DMS153 treated with DMSO at 0.1 percent for 48 hours (cell line): ENCODE measurements around the gene PXT1.
A peak's percentile ranks its signal among the peaks of the same experiment; 100 is the strongest.
"Not testable (repeated sequence)": the region's sequence is repeated elsewhere in the genome, so short reads cannot be mapped to it uniquely, and the experiment has no call there.

Experiments
- DNase-seq: peaks from one replicate; lab custom pipeline; 2025; ENCODE audit not compliant: unreplicated experiment; lab: John Stamatoyannopoulos, UW

Gene PXT1, protein sequence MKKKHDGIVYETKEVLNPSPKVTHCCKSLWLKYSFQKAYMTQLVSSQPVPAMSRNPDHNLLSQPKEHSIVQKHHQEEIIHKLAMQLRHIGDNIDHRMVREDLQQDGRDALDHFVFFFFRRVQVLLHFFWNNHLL

DNA sequence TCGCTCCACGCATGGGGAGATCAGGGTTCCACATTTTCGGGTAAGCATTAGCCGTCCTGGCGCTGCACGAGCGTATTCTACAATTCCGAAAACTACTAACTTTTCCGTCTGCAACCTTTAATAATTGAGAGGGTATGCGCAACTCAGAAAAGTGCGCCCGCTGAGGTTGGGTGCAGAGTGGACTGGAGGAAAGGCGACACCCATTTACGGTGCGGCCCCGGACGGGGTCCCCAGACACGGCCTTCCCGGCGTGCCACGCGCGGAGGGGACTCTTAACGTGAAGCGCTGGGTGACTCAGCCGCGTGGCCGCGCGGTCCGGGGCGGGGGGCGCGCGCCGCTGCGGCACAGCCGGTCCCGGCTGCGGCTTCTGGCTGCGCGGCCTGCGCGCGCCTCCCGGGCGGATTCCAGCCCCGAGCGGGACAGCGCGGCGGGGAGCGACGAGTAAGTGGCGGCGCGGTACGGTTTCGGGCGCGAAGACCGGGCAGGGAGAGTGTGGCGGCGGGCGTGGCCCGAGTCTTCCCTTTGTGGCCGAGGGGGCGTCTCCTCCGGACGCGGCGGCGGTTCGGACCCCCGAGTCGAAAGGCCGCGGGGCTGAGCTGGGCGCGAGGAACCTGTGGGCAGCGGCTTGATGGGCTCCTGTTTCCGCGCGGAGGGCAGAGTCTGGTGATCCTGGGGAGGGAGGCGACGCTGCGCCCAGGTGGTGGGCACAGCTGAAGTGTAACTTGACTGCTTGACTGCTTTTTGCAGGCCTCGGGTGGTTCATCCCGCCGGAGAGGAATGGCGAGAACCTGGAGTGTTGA, at the start of gene PXT1, which contains the start of gene KCTD20:
Gene PXT1 (minus strand): TSS at position 184 of the 800 bp plus-strand sequence. CDS start 16,772 bp downstream, outside the sequence.
Gene KCTD20 (plus strand): TSS at position 330 of the 800 bp plus-strand sequence. CDS start 27,098 bp downstream, outside the sequence.
- peak; percentile 11 for DNase-seq

DNA sequence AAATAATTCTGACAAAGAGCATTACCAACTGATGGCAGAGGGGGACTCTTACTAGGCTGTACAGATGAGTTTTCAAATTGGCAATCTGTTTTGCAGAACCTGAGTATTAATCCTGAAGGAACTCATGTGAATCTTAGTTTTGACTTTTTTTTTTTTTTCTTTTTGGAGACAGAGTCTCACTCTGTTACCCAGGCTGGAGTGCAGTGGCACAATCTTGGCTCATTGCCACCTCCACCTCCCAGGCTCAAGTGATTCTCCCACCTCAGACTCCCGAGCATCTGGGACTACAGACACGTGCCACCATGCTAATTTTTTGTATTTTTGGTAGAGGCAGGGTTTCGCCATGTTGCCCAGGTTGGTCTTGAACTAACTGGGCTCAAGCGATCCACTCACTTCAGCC, 49.4 kb upstream of the PXT1 start:
- DNase-seq = no peak

DNA sequence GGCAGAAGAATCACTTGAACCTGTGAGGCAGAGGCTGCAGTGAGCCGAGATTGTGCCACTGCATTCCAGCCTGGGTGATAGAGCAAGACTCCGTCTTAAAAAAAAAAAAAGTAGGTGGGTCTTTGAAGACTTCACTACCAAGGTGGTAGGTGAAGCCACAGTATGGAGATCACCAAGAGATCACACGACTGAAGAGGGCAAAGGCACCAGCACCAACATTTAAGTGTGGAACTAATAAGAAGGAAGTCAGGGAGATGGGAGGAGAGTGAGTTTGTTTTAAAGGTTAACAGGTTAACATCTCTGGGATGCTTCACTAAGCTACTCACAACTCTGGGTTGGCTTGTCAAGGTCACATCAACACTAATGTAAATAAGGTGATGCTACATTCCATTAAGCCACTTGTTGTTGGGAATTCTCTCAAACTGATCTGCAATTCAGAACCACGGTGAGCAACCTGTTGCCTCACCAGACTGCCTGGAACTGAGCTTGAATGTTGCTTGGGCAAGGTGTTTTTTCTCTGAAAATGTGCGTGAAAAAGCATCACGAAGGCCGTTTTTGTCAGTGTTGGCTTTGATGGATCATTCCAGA, 48.8 kb upstream of the PXT1 start:
- no peak for DNase-seq

DNA sequence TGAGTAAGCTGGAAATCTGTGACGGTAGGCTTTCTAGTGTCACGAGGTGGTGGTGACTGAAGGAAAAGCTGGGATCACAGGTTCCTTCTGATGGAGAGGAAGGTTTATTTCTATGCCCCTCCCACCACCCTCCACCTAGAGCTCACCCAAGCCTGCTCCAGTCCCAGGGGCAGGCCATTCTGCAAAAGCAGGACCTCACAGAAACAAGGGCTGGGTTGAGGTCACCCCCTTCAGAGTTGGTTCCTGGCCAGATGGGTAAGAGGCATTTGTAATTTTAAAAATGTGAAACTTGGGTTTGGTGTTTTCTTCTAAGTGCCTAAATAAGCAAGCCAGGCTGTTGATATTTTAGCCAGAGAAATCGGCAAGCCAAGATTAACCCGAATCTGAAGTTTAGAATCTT, 46.8 kb upstream of the PXT1 start:
- DNase-seq = no peak

DNA sequence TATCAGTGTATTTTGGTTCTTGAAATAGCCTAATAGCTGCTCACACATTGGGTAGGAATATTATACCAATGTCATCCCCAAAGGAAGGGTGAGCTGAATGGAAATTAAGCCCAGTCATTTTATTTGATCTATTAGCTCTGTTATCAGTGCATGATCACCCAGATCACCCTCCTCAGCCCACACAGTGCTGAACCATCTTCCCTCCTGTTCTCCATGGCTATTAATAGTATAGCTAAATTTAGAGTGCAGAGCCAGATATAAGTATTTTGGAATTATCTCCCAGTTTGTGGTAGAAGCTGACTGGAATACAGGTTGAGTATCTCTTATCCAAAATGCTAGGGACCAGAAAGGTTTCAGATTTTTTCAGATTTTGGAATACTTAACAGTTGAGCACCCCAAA, 45.6 kb upstream of the PXT1 start:
- DNase-seq = no peak

DNA sequence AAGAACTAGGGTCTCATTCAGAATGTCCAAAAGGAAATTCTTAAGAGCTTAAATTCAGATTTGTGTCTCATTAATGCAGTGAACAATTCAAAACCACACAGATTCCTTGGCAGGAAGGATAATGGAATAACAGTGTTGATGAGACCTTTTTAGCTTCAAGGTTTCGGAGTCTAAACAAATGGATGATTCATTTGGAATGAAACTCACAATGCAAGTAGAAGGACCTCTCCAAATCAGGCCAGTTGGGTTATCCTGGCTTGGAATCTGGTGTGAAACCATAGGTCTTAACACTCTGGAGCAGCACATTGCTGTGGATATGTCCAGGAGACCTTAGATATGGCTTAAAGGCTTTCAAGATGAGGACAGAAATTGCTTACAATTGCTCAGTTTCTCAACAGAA, 45.0 kb upstream of the PXT1 start:
- no peak for DNase-seq

DNA sequence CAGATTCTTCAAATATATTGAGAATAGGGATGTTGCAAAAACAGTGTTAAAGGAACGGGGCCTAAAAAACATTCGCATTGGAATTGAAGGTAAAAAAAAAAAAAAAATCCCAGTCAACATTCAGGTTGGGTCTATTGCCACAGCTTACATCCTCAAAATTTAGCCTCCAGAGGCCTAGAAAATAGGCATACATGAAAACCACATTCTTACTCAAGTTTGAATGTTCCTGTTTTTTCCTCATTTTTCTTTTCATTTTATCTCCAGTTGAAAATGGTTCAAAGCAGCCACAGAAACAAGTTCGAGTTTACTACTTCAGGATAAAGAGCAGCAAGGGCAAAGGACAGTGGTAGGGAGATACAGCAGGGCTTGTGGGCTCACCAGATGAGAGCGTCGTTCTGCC, 42.1 kb upstream of the PXT1 start:
- DNase-seq = no peak

DNA sequence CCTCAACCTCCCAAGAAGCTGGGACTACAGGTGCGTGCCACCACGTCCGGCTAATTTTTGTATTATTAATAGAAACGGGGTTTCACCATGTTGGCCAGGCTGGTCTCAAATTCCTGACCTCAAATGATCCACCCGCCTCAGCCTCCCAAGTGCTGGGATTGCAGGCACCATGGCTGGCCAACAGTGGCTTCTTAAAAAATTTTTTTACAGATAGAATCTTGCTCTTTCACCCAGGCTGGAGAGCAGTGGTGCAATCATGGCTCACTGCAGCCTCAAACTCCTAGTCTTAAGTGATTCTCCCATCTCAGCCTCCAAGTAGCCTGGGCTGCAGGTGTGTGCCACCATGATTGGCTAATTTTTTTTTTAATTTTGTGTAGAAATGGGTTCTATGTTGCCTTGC, 40.7 kb upstream of the PXT1 start:
- not testable (repeated sequence) for DNase-seq

DNA sequence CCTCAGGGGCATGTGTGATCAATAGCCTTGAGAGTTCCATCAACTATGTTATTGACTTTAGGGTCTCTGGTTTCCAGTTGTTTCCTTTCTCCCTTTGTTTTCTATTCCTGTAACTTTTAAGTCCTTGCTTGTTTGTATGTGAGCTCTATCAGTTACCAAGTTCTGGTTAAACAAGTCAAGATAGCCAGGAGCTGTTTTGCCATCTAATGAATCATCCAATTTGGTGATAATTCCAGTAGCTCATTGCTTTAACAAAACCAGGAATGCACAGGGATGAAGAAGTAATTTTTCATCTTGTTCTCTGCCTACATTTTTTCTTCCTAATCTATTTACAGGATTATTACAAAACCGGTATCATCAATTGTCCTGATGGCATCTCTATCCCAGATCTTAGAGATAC, 36.6 kb upstream of the PXT1 start:
- DNase-seq = no peak

DNA sequence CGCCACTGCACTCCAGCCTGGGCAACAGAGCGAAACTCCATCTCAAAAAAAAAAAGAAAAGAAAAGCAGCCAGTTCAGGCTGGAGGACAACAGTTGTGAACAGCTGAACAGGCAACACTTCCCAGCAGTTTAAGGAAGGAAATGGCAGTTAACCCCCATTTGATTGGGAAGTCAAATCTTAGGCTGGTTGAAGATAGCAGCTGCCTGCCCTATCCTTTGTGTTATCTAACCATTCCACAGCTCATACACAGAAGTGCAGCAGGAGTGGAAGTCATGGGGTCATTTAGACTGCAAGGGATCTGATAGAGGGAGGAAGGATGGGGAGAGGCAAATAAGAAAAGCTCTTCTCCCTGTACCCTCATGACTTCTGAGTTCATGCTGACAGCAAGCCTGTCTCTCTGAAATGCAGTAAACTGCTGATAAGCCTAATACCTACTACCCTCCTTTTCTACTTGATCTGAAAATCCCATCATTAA, 35.4 kb upstream of the PXT1 start:
- no peak for DNase-seq

DNA sequence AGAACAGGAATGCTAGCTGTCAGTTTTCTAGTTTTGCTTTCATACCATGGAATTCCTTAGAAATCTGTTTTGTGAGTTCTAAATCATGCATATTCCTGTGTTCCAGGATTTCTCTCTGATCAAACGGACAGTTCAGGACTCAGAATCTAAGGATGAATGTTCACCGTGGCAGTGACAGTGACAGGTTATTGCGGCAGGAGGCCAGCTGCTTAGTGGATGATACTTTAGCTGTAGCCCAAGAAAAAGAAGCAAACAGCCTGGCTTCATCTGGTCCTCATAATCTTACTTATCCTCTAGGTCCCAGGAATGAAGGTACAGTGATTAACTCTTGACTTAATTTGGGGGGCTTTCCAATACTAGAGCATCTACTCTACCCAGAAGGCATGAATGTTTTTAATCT, 27.3 kb upstream of the PXT1 start:
- no peak for DNase-seq

DNA sequence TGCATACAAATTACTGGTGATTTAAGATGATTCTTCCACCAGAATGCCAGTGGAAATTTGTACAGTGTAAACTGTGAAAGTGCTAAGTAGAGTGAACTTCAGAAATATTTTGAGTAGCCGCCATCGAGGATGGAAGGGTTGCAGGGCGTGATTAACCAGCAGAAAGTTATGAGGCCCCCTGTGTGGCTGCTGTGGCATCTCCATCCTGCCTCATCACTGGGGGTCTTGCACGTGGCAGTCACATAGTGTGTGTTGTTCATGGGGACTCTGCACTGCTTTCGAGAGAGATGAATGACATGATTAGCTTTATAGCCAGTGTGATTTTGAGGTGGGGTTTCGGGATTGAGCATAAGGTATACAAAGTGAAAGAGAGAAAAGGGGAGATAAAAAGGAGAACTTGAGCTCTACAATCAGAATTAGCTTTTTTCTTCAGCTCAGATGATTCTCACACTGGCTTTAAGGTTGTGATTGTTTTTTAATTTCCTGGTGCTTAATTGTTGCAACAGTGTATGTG, 26.6 kb upstream of the PXT1 start:
- no peak for DNase-seq

DNA sequence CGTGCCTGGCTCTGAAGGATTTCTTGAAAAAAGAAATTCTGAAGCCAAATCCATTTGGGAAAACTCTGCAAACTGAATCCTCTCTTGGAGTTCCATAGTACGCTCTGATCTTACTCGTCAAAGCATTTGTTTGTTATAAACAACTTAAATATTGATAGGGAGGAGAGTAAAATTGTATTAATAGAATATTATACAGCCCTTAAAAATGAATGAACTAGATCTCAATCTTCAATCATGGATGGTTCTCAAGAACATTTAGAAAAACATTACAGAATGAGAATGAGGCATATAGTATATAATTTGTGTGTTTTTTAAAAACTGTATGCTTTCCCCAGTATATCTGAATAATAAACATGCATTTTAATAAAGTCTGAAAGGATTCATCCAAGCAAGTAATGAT, 25.0 kb upstream of the PXT1 start:
- DNase-seq = no peak

DNA sequence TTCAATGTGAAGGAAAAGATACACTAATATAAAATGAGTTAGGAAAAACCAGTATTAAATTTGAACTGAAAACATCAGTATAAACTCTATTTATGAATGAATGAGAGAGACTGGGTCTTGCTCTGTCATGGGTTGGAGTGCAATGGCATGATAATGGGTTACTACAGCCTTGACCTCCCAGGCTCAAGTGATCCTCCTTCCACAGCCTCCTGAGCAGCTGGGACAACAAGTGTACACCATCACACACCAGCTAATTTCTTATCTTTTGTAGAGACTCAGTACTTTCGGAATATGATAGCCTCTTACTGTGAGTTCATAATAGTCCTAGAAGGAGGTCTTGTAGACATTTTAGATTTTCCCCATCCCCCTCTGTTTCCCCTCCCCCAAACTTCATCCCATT, 21.6 kb upstream of the PXT1 start:
- DNase-seq = no peak

DNA sequence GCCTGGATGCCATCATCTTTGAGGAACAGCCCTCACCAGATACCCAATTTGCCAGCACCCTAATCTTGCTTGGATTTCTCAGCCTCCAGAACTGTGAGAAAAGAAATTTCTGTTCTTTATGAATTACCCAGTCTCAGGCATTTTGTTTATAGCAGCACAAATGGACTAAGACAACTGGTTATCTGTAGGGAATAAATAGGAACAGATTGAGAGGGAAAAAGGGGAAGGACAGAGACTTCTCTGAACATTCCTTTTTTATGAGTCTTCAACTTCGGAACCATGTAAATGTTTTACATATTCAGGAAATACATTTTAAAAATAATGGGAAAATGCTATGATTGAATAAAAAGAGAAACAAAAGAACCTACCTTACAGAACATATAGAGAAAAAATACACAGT, 21.0 kb upstream of the PXT1 start:
- DNase-seq = no peak

DNA sequence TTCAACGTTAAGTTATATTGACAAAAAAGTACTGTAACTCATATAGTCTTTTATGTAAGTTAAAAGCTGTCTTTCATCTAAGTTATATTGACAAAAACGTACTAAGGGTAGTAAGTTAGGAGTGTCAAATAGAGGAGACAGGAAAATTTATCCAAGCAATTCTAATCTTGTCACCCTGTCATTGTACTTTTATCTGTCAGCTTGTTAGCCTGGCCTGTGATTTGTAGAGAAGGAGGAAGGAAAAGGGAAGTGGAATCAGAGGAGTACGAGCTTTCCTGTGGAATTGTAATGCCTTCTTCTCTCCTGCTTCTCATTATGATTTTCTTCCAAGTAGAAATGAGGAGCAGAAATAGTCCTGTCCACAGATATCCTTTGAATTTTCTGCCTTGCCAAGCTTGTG, 19.0 kb upstream of the PXT1 start:
- DNase-seq = no peak

DNA sequence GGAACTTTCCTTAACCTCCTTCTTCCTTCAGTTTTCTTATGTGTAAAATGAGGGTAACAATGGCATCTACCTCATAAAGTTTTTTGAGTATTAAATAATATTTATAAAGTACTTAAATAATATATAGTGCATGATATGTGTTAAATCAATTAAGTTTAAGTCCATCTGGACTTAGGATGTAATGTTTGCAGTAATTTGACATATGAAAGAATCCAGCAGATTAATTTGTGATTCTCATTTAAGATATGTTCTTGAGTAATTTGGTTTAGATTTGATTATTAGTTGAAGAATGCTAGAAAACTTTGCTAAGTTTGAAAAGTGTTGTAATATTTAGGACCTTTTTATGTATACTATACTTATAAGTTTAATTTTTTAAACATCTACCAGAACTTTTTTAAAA, 18.3 kb upstream of the PXT1 start:
- no peak for DNase-seq

DNA sequence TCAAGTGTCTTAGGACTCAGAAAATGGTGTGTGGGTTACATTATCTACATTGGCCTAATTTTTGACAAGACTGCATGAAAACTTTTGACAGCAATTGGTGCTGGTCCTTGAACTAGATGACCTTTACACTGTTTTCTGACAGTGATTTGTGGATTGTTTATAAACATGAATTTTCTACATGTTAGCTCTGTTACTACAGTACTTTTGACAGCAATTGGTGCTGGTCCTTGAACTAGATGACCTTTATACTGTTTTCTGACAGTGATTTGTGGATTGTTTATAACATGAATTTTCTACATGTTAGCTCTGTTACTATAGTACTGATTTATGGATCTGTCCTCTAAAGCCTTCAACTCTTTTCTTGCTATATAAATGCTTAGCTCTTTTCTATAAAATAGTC, 16.8 kb upstream of the PXT1 start:
- no peak for DNase-seq

DNA sequence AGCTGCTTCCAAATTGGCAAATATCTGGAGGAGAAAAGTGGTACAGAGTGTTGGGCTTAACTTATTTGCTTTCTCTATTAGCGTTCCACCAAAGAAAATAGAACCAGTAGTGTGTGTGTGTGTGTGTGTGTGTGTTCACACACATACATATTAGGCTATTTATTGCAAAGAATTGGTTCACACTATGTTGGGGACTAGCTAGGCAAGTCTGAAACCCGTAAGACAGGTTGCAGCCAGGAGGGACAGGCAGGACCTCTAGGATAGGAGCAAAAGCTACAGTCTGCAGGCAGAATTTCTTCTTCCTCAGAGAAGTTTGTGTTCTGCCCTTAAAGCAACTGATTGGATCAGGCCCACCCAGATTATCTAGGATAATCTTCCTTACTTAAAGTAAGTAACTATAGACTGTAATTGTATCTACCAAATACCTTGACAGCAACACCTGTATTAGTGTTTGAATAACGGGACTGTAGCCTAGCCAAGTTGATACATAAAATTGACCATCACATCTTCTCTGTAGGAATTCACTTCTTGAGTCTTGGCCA, 12.9 kb upstream of the PXT1 start:
- DNase-seq = no peak

DNA sequence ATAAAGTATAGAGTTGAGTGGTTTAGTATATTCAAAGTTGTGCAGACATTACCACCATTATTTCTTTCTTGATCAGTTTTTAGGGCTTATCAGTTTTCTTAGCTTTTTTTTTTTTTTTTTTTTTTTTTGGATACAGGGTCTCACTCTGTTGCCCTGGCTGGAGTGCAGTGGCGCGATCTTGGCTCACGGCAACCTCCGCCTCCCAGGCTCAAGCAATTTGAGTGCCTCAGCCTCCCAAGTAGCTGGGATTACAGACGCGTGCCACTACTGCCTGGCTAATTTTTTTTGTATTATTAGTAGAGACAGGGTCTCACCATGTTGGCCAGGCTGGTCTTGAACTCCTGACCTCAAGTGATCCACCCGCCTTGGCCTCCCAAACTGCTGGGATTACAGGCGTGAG, 10.2 kb upstream of the PXT1 start:
- DNase-seq = not testable (repeated sequence)

DNA sequence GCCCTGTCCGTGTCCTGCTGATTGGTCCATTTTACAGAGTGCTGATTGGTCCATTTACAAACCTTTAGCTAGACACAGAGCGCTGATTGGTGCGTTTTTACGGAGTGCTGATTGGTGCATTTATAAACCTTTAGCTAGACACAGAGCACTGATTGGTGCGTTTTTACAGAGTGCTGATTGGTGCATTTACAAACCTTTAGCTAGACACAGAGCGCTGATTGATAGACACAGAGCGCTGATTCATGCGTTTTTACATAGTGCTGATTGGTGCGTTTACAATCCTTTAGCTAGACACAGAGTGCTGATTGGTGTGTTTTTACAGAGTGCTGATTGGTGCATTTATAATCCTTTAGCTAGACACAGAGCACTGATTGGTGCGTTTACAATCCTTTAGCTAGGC, 6.5 kb upstream of the PXT1 start:
- not testable (repeated sequence) for DNase-seq

DNA sequence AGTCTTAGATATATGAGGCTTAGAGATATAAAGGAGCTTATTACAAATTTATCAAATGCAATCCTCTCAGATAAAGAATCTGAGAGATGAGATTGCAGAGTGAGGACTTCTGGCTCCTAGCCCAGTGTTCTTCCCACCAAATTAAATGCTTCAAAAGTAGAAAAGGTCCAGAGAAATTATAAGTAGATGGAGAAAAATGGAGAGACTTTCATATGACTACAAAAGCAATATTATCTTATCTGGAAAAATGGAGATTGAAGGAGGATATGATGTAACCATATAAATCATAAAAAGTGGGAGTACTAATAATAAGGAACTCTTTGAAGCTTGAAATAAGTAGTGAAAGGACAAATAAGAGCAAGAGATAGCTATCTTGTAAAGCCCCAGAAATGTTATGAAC, 3.0 kb upstream of the PXT1 start:
- no peak for DNase-seq
